A549 (cell line): ENCODE measurements around the gene DIO3.

ENCODE experiments used
- BCL3 ChIP-seq: fragments of >200 bp; sonication (Bioruptor Twin); formaldehyde crosslinking; IDR thresholded peaks from 3 replicates; pipeline ENCODE4 v1.6.1; 2016
- CHD2 ChIP-seq: fragments of 150-350 bp; IDR thresholded peaks from 2 replicates; pipeline ENCODE4 v1.6.1; 2014; ENCODE audit warnings: low read length; ENCODE audit not compliant: partially characterized antibody
- CTCF ChIP-seq: fragments of >200 bp; sonication (Bioruptor Twin); formaldehyde crosslinking; IDR thresholded peaks from 3 replicates; pipeline ENCODE4 v1.5.1; 2016
- EHMT2 ChIP-seq: fragments of 200-600 bp; sonication (generic); IDR thresholded peaks from 2 replicates; pipeline ENCODE4 v1.6.1; 2016; ENCODE audit warnings: antibody characterized with exemption, low read depth, mild to moderate bottlenecking, moderate library complexity
- EP300 ChIP-seq, 2 experiments: fragments of >200 bp; sonication (Bioruptor Twin); formaldehyde crosslinking; IDR thresholded peaks; 2 replicates in 1 of 2; 3 replicates in 1 of 2; pipeline ENCODE4 v1.6.1; 2016 to 2017
- MYC ChIP-seq: IDR thresholded peaks from 2 replicates; pipeline ENCODE4 v1.6.1; 2012; ENCODE audit warnings: mild to moderate bottlenecking, inconsistent platforms, low read length, improper control_type of control experiment, borderline replicate concordance
- NPAS2 ChIP-seq: fragments of 250-450 bp; sonication (Bioruptor Pico); IDR thresholded peaks from 2 replicates; pipeline ENCODE4 v1.8.0; 2022; ENCODE audit warnings: mild to moderate bottlenecking, moderate library complexity, borderline replicate concordance
- POLR2A ChIP-seq: IDR thresholded peaks from 2 replicates; pipeline ENCODE4 v1.6.1; 2012; ENCODE audit warnings: mild to moderate bottlenecking, low read length
- RCOR1 ChIP-seq: fragments of 150-350 bp; IDR thresholded peaks from 2 replicates; pipeline ENCODE4 v1.6.1; 2014; ENCODE audit warnings: antibody characterized with exemption, low read length, low read depth
- REST ChIP-seq: fragments of 200-600 bp; sonication (generic); IDR thresholded peaks from 2 replicates; pipeline ENCODE4 v1.6.1; 2016; ENCODE audit warnings: antibody characterized with exemption, mild to moderate bottlenecking, moderate library complexity
- SREBF2 ChIP-seq: fragments of 450-650 bp; IDR thresholded peaks from 2 replicates; pipeline ENCODE4 v1.6.1; 2014; ENCODE audit warnings: mild to moderate bottlenecking, moderate library complexity
- USF2 ChIP-seq: fragments of 450-650 bp; IDR thresholded peaks from 2 replicates; pipeline ENCODE4 v1.6.1; 2014; ENCODE audit warnings: antibody characterized with exemption
- ZC3H11A ChIP-seq: fragments of 450-650 bp; IDR thresholded peaks from 2 replicates; pipeline ENCODE4 v1.6.1; 2014; ENCODE audit warnings: antibody characterized with exemption, mild to moderate bottlenecking

GRCh38 chr14:101511620-101512375 lies 49.5 kb upstream of the DIO3 start:
- no peak for TF ChIP-seq USF2
- no peak for TF ChIP-seq EP300 (IDR thresholded peaks at IDR 0.05)
- TF ChIP-seq CTCF, result no peak
- no peak for TF ChIP-seq RCOR1
- TF ChIP-seq MYC, result no peak
- no peak for TF ChIP-seq SREBF2
- TF ChIP-seq EHMT2, result no peak
- no peak for TF ChIP-seq ZC3H11A
- TF ChIP-seq POLR2A, result no peak
- TF ChIP-seq REST, result no peak
- TF ChIP-seq CHD2, result no peak
- TF ChIP-seq NPAS2 (CRISPR knock-in tag), result no peak
- no peak for TF ChIP-seq BCL3
